HL-60/S4 treated with retinoic acid at 250 ng/mL for 4 days and 3 days (cell line): ENCODE results near the gene C13orf46.
"Not testable (repeated sequence)": the region's sequence is repeated elsewhere in the genome, so short reads cannot be mapped to it uniquely, and the experiment has no call there.

Source experiments
- in situ Hi-C: fragments of 300-500 bp; cut with MboI; formaldehyde crosslinking; loops from 2 replicates; pipeline ENCODE4 v1.7.0; 2022; ENCODE audit warnings: low sequenced_read_pairs

The C13orf46 gene

DNA sequence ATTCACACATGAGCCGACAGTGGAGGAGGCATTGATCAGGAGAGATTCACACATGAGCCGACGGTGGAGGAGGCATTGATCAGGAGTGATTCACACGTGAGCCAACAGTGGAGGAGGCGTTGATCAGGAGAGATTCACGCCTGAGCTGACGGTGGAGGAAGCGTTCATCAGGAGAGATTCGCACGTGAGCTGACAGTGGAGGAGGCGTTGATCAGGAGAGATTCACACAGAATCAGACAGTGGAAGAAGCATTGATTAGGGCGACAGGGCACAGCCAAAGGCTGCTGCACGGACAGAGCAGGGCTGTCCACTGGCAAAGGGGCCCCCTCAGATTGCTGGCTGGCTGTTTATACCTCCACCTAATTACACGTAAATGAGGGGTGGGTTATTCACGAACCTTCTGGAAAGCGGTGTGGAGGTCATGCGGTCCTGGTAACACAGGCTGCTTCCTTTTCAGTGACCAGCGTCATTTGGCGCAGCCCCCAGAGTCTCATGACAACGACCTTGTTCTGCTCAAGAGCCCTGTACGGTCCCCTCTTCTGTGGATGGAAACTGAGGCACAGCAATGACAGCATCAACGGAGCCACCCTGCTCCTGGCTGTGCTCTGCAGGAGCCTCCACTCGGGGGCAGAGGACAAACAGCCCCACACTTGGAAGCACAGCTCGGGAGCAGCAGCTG, 59.4 kb downstream of the C13orf46 start:
- in situ Hi-C loops, result no loop called here

DNA sequence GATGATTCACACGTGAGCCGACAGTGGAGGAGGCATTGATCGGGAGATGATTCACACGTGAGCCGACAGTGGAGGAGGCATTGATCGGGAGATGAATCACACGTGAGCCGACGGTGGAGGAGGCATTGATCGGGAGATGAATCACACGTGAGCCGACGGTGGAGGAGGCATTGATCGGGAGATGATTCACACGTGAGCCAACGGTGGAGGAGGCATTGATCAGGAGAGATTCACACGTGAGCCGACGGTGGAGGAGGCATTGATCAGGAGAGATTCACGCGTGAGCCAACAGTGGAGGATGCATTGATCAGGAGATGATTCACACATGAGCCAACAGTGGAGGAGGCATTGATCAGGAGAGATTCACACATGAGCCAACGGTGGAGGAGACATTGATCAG, 60.0 kb downstream of the C13orf46 start:
- in situ Hi-C loops, result not testable (repeated sequence)

DNA sequence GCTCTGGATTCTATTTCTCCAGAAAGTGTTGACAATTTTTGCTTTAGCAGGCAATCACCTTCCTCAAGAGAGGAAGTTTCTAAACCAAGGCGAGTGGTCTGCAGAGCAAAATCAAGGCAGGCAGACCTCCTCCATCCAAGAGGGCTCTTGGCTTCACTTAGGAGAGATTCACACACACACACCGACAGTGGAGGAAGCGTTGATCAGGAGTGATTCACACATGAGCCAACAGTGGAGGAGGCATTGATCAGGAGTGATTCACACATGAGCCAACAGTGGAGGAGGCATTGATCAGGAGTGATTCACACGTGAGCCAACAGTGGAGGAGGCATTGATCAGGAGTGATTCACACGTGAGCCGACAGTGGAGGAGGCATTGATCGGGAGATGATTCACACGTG, 60.5 kb downstream of the C13orf46 start:
- in situ Hi-C loops, result not testable (repeated sequence)

DNA sequence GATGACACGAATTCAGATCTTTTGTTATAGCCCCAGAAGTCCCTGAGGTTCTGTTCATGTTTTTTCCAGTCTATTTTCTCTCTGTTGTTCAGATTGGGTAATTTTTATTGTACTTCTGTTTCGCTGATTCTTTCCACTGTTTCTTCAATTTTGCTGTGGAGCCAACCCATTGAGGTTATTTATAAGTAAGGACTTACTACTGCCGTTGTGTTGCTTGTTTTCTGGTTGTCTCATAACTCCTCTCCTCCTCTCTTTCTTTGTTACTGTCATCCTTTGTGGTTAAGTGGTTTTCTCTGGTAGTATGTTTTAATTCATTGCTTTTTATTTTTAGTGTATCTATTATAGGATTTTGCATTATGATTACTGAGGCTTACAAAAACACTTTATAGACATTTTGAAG, 61.3 kb downstream of the C13orf46 start:
- in situ Hi-C loops, result no loop called here

DNA sequence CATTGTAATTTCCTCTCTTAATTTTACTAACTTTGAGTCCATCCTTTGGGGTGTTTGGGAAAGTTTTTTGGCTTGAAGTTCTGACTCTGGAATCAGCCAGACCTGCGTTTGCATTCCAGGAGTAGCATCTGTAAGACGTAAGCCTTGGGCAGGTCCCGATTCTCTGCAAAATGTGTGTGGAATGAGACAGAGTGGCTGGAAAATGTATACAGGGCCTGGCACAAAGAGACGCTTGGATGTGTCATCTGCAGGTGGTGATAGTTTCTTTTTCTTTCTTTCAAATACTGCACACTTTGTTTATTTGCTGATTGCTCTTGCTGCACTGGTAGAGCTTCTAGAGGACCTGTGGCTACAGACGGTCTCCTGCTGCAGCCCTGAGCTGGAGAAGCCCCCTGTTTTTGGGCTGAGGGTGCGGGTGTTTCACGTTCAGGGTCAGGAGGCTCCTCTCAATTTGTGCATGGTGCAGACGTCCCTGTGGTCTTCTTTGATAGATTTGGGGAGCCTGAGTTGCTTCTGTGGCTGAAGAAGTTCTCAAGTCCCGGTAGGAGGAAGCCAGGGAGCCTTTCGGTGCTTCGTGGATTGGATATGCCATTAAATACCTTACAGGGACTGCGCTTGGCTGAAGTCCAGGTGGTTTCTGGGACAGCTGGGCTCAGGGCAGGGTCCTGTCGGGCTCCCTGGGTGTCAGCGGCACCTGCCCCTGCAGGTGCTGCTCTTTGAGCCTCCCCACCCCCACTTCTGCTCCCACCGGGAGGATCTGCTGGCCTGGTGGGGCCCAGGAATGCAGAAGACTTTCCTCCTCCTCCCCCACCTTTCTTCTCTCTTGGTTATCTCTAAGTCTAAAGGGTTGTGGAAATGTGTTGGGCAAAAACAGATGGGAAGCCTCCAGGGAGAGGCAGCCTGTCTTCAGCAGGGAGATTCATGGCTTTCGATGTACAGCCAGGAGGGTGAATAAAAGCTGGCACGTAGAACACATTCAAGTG, 66.0 kb downstream of the C13orf46 start:
- in situ Hi-C loops, result no loop called here

DNA sequence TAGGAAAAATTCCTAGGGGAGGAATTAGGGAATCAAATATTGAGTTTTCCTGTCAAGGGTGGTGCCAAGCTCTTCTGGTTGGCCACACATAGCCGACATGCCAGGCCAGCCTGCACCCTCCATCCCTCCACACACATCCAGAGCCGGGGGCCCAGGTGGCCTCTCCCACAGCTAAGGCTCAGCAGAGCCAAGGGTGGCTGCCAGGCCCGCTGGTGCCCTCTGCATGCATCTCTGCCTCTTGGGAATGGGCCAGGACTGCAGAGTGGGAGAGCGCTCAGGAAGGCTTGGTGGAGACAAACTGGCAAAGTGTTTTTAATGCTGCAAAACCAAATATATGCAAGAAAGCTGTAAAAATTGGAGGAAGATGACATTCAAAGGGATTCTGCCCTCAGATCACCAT, 67.3 kb downstream of the C13orf46 start:
- in situ Hi-C loops, result no loop called here

DNA sequence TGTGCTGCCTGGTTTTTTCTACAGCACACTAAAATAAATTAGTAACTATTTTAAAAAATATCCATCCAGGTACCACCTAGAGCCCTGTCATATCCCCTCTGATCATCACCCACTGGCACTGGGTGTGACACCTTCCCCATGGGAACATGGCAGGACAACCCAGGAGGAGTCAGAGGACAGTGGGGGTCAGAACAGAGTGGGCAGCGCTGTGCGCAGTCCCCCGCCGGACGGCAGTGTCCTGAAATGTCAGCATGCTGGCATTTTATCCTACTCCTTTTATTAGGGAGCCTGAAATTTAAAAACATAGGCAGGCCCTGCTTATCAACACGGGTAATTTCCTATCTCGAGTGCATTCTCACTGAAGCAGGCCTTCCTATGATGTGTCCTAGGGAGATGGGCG, 67.9 kb downstream of the C13orf46 start:
- in situ Hi-C loops, result no loop called here

DNA sequence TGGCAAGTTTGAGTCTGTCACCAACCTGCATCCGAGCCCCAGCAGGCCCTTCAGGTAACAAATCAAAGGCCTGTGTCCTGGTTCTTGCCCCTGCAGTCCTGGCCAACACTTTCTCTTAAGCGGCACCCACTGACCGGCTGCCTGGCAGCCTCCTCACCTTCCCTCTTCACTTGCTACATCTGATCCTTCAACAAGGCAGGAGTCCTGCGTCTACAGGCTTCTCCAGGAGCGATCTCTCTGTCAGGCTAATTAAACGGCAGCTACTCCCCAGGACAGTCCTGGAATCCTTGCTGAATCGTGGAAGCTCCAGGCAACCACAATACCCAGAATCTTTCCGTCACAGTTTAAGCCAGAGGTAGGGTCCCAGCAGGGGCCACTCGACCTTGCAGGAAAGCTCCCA, 68.9 kb downstream of the C13orf46 start:
- in situ Hi-C loops, result no loop called here

DNA sequence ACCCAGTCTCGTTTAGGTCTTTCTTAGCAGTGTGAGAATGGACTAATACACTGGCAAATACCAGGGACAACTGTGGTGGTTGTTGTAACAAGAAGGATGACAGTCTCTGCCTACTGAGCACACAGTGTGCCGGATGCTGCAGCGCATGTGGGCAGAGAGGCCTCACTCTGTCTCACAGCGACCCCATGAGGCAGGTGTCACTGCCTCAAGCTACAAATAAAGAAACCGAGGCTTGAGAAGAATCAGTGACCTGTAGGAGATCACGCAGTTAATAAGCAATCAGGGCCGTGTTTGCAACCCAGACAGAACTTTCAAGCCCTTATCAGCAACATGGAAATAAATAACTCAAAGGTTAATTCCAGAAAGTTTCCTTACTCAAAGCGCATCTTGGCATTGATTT, 69.5 kb downstream of the C13orf46 start:
- in situ Hi-C loops, result no loop called here

DNA sequence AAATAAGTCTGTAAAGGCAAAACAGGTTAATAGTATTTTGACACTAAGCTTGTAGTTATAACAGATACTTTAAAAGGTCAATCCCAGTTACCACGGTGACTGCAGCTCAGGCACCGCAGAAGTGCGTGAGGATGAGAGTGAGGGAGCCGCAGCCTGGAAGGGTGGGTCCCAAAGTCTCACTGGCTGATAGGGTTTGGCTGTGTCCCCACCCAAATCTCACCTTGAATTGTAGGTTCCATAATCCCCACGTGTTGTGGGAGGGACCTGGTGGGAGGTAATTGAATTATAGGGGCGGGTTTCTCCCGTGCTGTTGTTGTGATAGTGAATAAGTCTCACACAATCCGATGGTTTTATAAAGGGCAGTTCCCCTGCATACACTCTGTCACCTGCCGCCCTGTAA, 70.0 kb downstream of the C13orf46 start:
- in situ Hi-C loops, result no loop called here
